Measurements from ENCODE around the gene CHAC1.

The CHAC1 gene

DNA sequence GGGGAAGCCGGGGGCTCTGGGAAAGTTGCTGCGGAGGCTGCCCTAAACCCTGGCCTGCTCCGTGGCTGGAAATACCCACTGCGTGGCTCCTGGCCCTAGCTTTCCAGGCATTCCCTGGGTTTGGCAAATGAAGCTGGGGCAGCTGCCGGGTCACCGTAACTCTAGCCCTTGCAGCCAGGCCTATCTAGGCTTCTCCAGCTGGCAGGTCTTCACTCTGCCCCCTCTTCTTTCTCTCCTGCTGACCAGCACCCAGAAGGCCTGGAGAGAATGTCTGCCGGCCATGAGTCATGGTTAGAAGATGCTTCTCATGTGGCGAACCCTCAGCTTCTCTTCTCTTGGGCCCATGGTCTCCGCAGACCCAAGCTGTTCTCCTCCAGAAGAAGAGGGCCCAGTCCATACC, 29.7 kb upstream of the CHAC1 start:
- DNase-seq (ENCODE audit: low spot score) = no peak

DNA sequence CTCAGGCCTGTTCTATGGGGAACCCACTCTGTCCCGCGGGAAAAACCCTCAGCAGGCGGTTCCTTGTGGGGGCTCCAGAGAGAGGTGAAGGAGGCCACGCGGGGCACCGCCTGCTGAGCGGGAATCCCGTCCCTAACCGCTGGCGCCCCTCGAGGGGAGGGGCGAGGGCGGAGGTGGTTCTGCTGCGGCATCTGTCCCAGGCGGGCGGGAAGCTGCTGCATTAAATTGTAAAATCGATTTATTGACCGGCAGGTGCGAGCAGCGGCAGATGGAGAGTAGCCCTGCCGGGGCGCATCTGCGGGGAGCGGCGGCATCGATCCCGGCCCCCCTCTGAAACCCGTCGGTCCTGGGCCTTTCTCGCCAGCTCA, 27.8 kb upstream of the CHAC1 start:
- DNase-seq (ENCODE audit: low spot score) = no peak

DNA sequence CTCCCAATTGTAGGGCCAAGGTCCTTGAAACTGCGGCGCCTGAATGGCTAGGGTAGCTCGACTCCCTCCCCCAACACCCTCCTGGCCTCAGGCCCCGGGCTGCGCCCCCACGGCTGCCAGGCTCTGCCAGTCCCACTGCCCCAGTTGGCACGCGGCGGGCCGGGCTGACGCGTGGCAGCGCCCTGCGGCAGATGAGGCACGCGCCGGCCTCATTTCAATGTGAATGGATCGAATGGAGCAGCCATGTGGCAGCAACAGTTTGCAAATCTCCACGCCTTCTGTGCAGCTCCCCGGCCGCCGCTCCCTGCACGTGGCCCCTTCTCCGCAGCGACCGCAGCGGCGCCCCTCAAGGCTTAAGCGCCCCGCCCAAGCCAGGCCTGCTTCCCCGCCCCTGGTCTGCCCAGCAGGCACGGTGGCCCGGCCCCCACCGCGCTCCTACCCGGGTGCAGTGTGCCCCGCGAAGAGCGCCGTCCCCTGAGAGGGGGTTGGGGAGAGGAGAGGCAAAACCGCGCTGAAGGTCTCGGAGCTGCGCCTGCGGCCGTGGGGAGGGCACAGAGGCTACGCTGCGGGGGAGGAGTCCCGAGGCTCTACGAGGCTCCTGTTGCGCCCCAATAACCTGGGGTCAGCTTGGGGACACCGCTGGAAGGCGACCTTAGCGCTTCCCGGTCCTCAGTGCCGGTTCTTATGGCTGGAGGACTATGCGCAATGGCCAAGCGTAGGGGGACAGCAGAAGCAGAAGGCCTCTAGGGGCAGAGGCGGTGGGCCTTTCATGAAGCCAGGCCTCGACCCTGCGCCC, 27.2 kb upstream of the CHAC1 start:
- peak; percentile 44 for DNase-seq (ENCODE audit: low spot score)

DNA sequence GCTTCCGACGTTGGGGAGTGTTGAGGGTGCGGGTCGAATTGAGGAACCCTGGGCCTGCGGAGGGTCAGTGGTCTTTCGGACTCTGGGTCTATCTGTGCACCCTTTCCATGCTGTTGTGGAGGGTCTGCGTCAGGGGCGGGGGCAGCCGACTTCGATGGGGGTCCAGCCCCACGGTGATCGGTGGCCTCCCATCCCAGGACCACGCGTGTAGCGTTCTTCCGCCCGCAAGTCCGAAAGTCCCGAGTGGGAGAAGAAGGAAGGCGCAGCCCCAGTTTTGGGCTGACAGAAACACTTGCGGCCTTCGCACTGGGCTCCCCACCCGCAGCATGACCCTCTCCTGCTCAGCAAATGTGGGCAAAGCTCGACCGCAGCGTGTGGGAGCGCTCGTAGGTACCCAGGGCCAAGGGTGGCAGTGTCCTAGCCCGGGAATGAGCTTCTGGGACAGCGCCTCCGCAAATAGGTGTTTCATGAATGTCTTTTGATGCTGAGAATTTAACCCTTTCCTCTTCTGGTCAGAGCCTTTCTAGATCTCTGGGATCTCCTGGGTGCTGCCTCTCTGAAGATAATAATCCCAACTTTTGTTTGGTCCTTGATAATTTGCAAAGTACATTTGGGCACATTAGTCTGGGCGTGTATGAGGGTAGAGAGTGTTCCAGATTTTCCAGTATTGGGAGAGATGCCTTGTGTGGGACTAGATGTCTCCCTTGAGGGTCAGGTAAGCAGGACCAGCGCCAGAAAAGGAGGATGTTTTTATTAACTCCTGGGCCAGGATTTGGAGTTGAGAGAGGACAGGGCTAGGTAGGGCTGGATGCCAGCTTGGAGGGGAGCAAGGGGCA, 26.4 kb upstream of the CHAC1 start:
- DNase-seq (ENCODE audit: low spot score) = no peak

DNA sequence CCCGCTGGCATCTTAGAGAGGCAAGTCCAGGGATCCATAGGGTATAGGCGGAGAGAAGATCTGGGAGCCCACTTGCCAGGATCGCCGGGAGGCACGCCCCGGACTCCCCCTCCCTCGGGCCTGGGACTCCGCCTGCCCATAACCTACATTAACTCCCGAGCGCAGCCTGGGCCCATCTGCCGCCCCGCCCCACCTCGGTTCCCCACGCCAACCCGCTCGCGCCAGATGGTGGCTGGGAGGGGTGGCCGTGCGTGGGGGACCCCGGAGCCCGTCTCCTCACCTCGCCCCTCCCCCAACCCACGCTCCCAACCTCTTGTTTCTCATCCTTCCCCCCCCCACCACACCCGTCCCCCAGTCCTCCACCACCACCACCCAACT, 25.8 kb upstream of the CHAC1 start:
- no peak for DNase-seq (ENCODE audit: low spot score)

DNA sequence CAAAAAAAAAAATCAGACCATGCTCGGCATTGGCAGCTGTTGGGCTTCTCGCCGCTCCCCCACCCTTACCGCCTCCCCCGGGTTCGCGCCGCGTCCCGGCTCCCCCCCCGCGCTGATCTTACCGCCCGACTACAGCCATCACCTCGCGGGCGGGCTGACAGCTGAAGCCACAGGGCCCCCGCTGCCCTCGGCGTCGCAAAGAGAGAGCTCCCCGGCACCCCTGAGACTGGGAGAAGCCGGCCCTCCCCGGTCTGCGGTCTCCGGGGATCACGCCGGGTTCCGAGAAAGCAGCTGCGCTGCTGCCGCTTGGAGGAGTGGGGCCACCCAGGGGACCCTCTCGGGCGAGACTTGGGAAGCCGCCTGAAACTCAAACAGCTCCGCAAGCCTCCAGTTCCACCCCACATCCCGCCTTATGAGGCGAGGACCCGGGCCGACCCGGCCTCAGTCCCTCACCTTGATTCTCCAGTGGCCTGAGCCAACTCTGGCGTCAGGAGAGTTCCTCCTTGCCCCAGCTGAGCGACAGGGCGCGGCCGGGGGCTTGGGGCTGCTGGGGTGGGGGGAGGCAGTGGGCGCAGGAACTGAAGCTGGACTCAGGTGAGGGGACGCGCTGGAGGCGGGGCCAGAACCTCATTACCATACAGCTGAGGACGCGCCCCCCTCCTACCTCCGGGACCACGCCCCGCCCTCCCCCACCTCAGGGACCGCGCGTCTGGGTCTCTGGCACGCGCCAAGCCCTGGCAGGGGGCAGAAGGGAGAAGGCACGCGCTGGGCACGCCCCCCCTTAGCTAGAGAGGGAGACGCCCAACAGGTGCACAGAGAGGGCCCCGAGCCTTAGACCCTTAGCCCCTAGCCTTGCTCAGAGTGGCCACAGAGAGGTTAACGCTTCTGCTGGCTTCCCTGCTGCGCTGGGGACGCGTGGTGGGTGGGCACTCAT, 25.1 kb upstream of the CHAC1 start:
- DNase-seq (ENCODE audit: low spot score) = no peak

GRCh38 chr15:40928821-40929659, 24.2 kb upstream of the CHAC1 start, which contains the start of gene DLL4:
Gene DLL4, plus strand, starts transcription at chr15:40929340. Its CDS starts 329 bp downstream, at chr15:40929669.
- no peak for DNase-seq (ENCODE audit: low spot score)

DNA sequence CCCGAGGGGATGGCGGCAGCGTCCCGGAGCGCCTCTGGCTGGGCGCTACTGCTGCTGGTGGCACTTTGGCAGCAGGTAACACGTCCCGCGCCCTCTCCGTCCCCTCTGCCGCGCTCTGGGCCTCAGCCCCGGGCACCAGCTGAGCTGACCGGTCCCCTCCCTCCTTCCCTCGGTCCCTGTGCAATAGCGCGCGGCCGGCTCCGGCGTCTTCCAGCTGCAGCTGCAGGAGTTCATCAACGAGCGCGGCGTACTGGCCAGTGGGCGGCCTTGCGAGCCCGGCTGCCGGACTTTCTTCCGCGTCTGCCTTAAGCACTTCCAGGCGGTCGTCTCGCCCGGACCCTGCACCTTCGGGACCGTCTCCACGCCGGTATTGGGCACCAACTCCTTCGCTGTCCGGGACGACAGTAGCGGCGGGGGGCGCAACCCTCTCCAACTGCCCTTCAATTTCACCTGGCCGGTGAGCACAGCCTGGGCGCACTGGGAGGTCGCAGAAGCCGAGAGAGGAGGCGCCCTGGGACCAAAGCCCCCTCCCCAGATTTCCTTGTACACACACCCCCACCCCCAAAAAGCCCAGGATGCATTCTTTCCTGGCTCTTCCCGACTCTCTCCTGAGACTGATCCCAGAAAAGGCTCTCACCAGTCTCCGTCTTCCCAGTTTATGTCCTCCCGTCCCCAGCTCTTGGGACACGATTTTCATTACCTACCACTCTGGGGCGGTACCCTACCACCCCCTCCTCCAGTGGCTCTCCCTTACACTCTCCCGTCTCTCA, 23.4 kb upstream of the CHAC1 start:
- DNase-seq (ENCODE audit: low spot score) = peak; percentile 54

DNA sequence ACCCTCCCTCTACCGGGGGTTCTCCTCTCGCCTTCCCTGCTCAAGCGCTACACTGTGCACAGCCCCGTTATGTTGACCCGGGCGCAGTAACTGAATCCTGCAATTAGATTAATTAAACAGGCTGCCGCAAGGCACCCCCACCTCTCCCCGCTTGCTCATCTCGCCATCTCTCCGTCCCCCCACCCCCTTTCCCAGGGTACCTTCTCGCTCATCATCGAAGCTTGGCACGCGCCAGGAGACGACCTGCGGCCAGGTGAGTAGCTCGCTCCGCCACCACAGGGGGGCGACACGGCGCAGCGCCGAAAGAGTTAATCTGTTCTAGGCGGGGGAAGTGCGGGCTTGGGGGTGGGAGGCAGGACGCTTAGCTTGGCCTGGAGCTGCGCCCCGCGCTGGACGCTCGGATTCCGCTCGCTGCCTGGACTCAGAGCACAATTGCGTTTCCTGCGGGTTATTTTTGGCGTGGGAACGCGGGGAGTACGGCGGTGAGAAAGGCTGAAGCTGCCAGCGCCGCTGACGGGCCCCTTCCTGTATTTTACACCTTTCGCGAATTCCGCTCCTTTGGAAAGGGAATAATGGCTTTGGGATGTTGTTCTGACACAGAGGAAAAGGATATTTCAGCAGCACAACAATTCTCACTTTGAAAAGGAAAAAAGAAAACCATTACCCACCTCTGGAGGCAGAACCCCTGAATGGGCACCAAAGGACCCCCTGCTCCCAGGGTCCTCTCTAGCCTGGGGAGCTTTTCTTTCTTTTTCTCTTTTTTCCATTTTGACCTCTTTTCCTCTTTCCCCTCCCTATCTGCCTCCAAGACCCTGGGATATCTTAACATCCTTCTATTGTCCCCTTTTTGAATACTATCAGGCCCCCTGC, 22.6 kb upstream of the CHAC1 start:
- DNase-seq (ENCODE audit: low spot score) = no peak

DNA sequence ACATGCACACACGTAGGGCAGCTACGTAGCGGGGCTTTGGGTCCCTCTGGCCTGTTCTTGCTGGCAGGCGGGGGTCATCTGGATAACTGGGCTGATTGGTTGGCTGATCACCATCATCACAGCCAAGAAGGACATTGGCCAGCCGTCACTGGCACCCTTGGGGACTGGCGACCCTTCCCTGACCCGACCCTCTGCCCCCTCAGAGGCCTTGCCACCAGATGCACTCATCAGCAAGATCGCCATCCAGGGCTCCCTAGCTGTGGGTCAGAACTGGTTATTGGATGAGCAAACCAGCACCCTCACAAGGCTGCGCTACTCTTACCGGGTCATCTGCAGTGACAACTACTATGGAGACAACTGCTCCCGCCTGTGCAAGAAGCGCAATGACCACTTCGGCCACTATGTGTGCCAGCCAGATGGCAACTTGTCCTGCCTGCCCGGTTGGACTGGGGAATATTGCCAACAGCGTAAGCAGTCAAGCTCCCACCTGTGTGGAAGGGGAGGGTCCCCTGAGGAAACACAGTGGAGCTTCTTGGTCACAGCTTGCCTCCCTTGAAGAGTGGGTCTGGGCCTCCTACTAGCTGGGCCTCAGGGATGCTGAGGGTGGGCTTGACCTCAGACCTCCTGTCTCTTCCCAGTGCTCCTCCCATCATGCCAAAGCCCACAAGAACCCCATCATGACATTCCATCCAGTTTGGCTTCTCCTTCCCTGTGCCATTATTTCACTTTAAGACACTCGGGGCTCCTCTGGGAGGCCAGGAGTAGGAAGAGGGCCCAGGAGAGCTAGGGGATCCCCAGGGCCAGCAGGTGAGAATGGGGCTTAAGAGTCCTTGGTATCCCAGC, 21.8 kb upstream of the CHAC1 start:
- no peak for DNase-seq (ENCODE audit: low spot score)

- DNase-seq (ENCODE audit: low spot score) = no peak
These were observed 21.1 kb upstream of the CHAC1 start for GRCh38 chr15:40932156-40932555.

DNA sequence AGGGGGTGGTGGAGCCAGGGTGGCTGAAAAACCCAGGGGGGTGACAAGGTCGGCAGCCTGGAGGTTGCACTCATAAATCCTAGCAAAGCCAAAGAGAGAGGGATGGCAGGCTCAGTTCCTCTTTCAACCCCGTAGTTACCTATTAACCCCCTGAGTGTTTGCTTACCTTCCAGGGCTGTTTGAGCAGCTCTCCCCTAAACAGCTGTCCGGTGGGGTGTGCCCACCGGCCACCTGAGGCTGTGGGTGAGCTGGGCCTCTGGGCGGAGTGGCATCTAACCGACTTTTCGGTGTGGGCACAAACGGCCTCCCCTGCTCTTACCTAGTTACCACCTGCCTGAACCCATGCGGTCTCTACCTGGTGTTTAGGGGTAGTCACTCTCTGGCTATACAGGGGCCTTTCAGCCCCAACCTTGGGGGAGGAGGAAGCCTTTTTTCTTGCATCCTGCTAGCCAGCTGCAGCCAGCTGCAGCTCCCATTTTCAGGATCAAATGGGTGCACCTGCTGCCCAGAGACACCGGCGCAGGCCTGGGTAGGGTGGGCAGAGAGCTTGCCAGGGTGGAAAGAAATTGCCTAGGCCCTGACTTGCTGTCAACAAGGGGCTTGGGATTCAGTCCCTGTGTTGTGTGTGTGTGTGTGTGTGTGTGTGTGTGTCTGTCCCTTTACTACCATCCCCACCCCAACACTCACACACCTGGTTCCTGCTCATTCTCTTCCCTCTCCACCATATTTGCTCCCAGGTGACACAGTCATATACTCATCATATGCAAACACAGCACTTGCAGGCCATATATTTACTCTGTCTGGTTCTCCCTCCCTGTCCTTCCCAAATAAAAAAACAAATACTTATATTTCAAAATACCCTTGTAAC, 20.4 kb upstream of the CHAC1 start:
- no peak for DNase-seq (ENCODE audit: low spot score)

- no peak for DNase-seq (ENCODE audit: low spot score)
These were observed 19.8 kb upstream of the CHAC1 start for GRCh38 chr15:40933517-40933902.

DNA sequence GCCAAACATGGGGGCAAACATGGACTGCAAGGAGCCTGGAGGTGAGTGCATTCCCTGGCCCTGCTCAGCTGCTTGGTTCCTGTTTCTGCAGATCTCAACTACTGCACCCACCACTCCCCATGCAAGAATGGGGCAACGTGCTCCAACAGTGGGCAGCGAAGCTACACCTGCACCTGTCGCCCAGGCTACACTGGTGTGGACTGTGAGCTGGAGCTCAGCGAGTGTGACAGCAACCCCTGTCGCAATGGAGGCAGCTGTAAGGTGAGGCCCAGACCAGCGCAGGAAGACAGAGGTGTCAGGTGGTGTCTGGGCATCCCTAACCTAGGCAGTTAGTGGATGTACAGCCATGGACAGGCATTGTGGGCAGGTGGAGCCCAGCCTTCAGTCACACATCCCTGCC, 18.8 kb upstream of the CHAC1 start:
- DNase-seq (ENCODE audit: low spot score) = no peak

- no peak for DNase-seq (ENCODE audit: low spot score)
These were observed 17.0 kb upstream of the CHAC1 start for GRCh38 chr15:40936234-40936708.

DNA sequence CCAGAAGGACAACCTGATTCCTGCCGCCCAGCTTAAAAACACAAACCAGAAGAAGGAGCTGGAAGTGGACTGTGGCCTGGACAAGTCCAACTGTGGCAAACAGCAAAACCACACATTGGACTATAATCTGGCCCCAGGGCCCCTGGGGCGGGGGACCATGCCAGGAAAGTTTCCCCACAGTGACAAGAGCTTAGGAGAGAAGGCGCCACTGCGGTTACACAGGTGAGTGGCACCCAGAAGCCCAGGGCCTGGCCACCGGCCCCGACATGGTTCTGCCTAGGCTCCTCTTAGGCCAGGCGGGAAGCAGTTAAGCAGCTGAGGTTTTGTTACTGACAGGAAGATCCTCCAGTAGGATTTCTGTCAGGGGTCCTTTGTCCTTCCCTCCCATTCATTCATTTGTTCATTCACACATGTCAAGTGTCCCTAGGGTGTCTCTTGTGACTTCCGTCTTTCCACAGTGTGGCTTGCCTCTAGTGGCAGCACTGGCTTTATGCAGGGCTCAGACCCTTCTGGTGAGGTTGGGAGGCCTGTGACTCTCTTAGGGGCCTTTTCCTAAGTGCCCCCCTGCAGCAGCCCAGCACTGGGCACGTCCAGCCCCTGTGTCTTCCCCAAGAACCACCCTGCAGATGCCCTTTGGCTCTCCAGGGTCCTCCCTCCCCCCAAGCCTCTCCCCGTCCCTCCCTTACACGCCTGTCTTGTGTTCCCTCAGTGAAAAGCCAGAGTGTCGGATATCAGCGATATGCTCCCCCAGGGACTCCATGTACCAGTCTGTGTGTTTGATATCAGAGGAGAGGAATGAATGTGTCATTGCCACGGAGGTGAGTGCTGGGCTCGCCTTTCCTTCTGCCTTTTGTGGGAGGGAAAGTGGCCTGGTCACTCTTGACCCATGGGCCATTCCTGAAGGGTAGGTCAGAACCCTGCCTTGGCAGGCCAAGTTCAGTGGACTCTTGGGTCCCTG, 16.3 kb upstream of the CHAC1 start:
- no peak for DNase-seq (ENCODE audit: low spot score)

All from GM03348 (cell line).